HK-2 (cell line): ENCODE data around the gene TTC16.
A peak's percentile ranks its signal among the peaks of the same experiment; 100 is the strongest.

Experiments
- DNase-seq: peaks from one replicate; pipeline ENCODE4 v3.0.0-alpha.2; 2018; ENCODE audit not compliant: unreplicated experiment

TTC16 gene

GRCh38 chr9:127698985-127699670, 16.8 kb upstream of the TTC16 start:
- DNase-seq, result peak; percentile 95

- no peak for DNase-seq
Observed at GRCh38 chr9:127700140-127700539, 15.7 kb upstream of the TTC16 start.

GRCh38 chr9:127700594-127701255, 15.2 kb upstream of the TTC16 start:
- no peak for DNase-seq

- DNase-seq, result no peak
Observed at GRCh38 chr9:127703289-127703946, 12.5 kb upstream of the TTC16 start.

- no peak for DNase-seq
Observed at GRCh38 chr9:127705577-127706379, 10.1 kb upstream of the TTC16 start.

- no peak for DNase-seq
Observed at GRCh38 chr9:127706836-127707241, 9.0 kb upstream of the TTC16 start, which contains the start of gene CFAP157. Gene CFAP157, plus strand, starts transcription at chr9:127706988. Its CDS starts 44 bp downstream, at chr9:127707032.

GRCh38 chr9:127707766-127708165, 8.1 kb upstream of the TTC16 start:
- DNase-seq, result no peak

- DNase-seq, result no peak
Observed at GRCh38 chr9:127708952-127709587, 6.8 kb upstream of the TTC16 start.

- DNase-seq, result no peak
Observed at GRCh38 chr9:127710204-127710783, 5.6 kb upstream of the TTC16 start.

- DNase-seq, result no peak
Observed at GRCh38 chr9:127711226-127711701, 4.6 kb upstream of the TTC16 start.

- no peak for DNase-seq
Observed at GRCh38 chr9:127711831-127712274, 4.0 kb upstream of the TTC16 start.

GRCh38 chr9:127712371-127712770, 3.5 kb upstream of the TTC16 start:
- DNase-seq, result no peak

- no peak for DNase-seq
Observed at GRCh38 chr9:127712867-127713266, 3.0 kb upstream of the TTC16 start.

- no peak for DNase-seq
Observed at GRCh38 chr9:127714020-127714750, 1.7 kb upstream of the TTC16 start.

GRCh38 chr9:127714951-127715469, 869 bp upstream of the TTC16 start:
- DNase-seq, result peak; percentile 25

GRCh38 chr9:127716412-127716811, 533 bp downstream of the TTC16 start:
- no peak for DNase-seq

- DNase-seq, result no peak
Observed at GRCh38 chr9:127717766-127718165, 1.9 kb downstream of the TTC16 start.

- DNase-seq, result no peak
Observed at GRCh38 chr9:127720031-127720864, 4.4 kb downstream of the TTC16 start.

- DNase-seq, result no peak
Observed at GRCh38 chr9:127720865-127721227, 5.0 kb downstream of the TTC16 start.
